ENCODE results near the gene TMEM232. TPM values are rescaled to one million over a fixed set of nuclear protein-coding genes. Genes with fewer than 3 reads are reported as not detected.

TMEM232 gene
- polyA plus RNA-seq, 6 donors from 2014 or later: 0.73 to 1.8 (median 1.2) TPM; not detected in 2

GRCh38 chr5:110440058-110440457 is 286.4 kb downstream of the TMEM232 start:
- ATAC-seq (ENCODE audit: low read depth in 2 of 2) (no peak), DNase-seq (no peak)
- Mint-ChIP-seq H3K36me3 (no peaks in the 10 kb centered on the region), H3K9me3 (peaks cover 0 to 6% (median 3%) of the 10 kb centered on the region in 7 donors), H3K27me3 (peaks cover 0 to 5% (median 3%) of the 10 kb centered on the region in 3 donors), H3K4me3 (no peak overlapping the region), H3K27ac (no peak overlapping the region), H3K4me1 (no peaks in the 10 kb centered on the region)

DNA sequence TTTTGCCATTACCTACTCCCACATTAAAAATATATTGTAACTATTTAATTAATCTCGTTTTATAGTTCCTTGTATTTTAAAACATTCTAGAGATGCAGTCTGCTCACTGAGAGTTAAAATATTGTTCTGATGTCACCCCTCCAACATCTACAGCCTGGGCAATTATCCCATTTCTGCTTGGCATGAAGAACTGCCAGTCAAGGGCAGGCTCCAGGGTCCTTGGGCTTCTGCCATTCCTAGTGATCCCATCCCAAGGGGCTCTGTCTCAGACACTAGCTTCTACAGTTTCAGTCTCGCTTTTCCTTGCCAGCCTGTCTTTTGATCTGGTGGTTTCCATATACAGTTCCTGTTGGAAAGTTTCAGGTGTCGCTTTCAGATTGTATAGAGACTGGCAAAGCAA is 287.2 kb downstream of the TMEM232 start:
- H3K4me3 Mint-ChIP-seq: no peak overlapping the region
- H3K27ac Mint-ChIP-seq: no peak overlapping the region
- no peaks in the 10 kb centered on the region for H3K36me3 Mint-ChIP-seq
- no peaks in the 10 kb centered on the region for H3K4me1 Mint-ChIP-seq
- peaks cover 0 to 3% (median 0%) of the 10 kb centered on the region in 3 donors for H3K27me3 Mint-ChIP-seq
- no peak for DNase-seq
- peaks cover 0 to 6% (median 3%) of the 10 kb centered on the region in 7 donors for H3K9me3 Mint-ChIP-seq
- ATAC-seq (ENCODE audit: low read depth in 2 of 2): no peak

GRCh38 chr5:110435207-110435606 is 291.3 kb downstream of the TMEM232 start:
- Mint-ChIP-seq H3K36me3 (no peaks in the 10 kb centered on the region), H3K27ac (no peak overlapping the region), H3K4me3 (no peak overlapping the region), H3K27me3 (peaks cover 0 to 3% (median 0%) of the 10 kb centered on the region in 3 donors), H3K9me3 (peaks cover 0 to 23% (median 4%) of the 10 kb centered on the region in 7 donors), H3K4me1 (no peaks in the 10 kb centered on the region)
- no peak for ATAC-seq (ENCODE audit: low read depth in 2 of 2)
- no peak for DNase-seq

GRCh38 chr5:110431603-110432002 is 294.9 kb downstream of the TMEM232 start:
- no peaks in the 10 kb centered on the region for H3K4me1 Mint-ChIP-seq
- ATAC-seq (ENCODE audit: low read depth in 2 of 2) (no peak), DNase-seq (no peak)
- H3K4me3 Mint-ChIP-seq: no peak overlapping the region
- peaks cover 0 to 20% (median 4%) of the 10 kb centered on the region in 7 donors for H3K9me3 Mint-ChIP-seq
- peak overlapping the region in 1 of 6 donors; percentile 58 for H3K27ac Mint-ChIP-seq
- no peaks in the 10 kb centered on the region for H3K36me3 Mint-ChIP-seq
- H3K27me3 Mint-ChIP-seq: peaks cover 0 to 6% (median 5%) of the 10 kb centered on the region in 3 donors

DNA sequence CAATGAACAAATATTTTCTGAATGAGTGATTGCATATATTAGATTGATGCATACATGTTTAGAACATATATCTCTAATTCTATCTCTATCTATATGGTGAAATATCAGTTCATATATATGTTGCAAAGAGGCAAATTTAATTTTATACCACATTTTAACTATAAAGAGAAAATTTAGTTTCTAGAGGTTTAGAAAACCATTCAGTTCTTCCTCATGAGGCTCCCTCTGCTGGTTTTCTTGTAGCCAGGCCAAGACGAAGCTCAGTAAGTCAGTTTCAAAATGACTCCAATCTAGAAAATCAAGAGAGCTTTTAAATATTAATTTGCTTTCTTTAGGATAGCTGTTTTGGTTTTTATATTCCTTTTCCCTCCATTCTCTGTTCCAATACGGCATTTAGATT is 312.1 kb downstream of the TMEM232 start:
- Mint-ChIP-seq H3K9me3 (peaks cover 0 to 4% (median 0%) of the 10 kb centered on the region in 7 donors), H3K4me1 (no peaks in the 10 kb centered on the region), H3K4me3 (no peak overlapping the region)

DNA sequence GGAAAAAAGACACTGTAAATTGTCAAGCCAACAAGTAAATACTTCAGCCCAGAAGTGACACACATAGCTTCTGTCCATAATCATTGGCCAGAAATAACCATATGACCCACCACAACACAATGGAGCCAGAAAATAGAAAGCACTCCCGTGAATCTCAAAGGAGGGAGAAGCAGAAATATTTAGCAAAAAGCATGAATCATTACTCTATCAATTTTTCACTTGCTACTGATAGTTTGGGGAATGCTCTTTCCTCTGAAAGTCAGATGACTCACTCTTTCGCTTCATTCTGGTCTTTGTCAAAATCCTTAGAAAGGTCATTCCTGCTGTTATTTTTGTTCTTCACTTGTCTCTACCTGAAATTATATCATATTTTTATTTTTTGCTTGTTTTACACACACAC is 312.6 kb downstream of the TMEM232 start:
- Mint-ChIP-seq H3K9me3 (peaks cover 0 to 2% (median 0%) of the 10 kb centered on the region in 7 donors), H3K36me3 (no peaks in the 10 kb centered on the region), H3K4me1 (no peaks in the 10 kb centered on the region), H3K27ac (no peak overlapping the region), H3K4me3 (no peak overlapping the region), H3K27me3 (no peaks in the 10 kb centered on the region)
- DNase-seq (no peak), ATAC-seq (ENCODE audit: low read depth in 2 of 2) (no peak)

More for the DNA sequence above, 312.1 kb downstream of the TMEM232 start:
- Mint-ChIP-seq H3K27me3 (no peaks in the 10 kb centered on the region), H3K27ac (no peak overlapping the region), H3K36me3 (no peaks in the 10 kb centered on the region)
- no peak for DNase-seq
- no peak for ATAC-seq (ENCODE audit: low read depth in 2 of 2)

DNA sequence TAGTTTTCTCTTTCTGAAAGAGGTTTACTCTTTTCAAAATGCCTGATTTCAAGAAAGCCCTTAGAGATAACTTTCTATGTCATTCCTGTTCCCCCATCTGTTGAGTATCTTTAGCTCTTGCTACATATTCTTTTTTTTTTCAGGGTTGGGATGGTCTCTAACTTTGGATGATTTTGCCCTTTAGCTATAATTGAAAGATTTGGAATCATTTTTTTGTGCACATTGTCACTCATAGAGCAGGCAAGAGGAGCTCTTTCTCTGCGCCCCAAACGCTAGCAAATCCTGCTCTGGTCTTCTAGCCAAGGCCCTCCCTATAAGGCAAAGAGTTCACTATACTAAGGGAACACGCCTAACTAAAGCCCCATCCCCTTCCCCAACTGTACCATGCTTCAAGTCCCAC is 316.9 kb downstream of the TMEM232 start:
- H3K27me3 Mint-ChIP-seq: no peaks in the 10 kb centered on the region
- H3K9me3 Mint-ChIP-seq: no peaks in the 10 kb centered on the region
- no peak overlapping the region for H3K27ac Mint-ChIP-seq
- DNase-seq (no peak), ATAC-seq (ENCODE audit: low read depth in 2 of 2) (no peak)
- H3K4me1 Mint-ChIP-seq: no peaks in the 10 kb centered on the region
- no peak overlapping the region for H3K4me3 Mint-ChIP-seq
- no peaks in the 10 kb centered on the region for H3K36me3 Mint-ChIP-seq

DNA sequence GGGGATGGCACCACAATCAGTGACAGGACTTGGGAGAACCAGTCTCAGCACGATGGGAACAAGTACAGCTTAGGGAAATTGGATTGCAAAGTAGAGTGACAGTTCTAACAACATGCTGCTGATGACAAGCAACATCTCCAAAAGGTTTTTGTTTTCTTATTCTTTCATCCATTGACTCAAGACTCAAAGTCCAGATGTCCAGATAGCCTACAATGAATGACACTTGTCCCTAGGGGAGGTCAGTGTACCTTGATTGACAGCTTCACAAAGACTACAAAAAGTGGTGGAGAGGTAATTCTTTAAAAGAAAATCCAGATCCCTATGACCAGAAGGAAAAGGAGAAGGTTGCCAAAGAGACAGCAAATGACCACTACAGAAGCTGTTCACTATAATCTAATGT is 323.9 kb downstream of the TMEM232 start:
- H3K4me1 Mint-ChIP-seq: no peaks in the 10 kb centered on the region
- no peak overlapping the region for H3K4me3 Mint-ChIP-seq
- H3K27me3 Mint-ChIP-seq: no peaks in the 10 kb centered on the region
- H3K36me3 Mint-ChIP-seq: no peaks in the 10 kb centered on the region
- no peaks in the 10 kb centered on the region for H3K9me3 Mint-ChIP-seq
- ATAC-seq (ENCODE audit: low read depth in 2 of 2) (no peak), DNase-seq (no peak)
- H3K27ac Mint-ChIP-seq: no peak overlapping the region

GRCh38 chr5:110401881-110402280 is 324.6 kb downstream of the TMEM232 start:
- DNase-seq (no peak), ATAC-seq (ENCODE audit: low read depth in 2 of 2) (no peak)
- Mint-ChIP-seq H3K27ac (no peak overlapping the region), H3K36me3 (no peaks in the 10 kb centered on the region), H3K9me3 (no peaks in the 10 kb centered on the region), H3K27me3 (no peaks in the 10 kb centered on the region), H3K4me1 (no peaks in the 10 kb centered on the region), H3K4me3 (no peak overlapping the region)

- Mint-ChIP-seq H3K36me3 (no peaks in the 10 kb centered on the region), H3K9me3 (no peaks in the 10 kb centered on the region), H3K27me3 (no peaks in the 10 kb centered on the region), H3K4me1 (no peaks in the 10 kb centered on the region), H3K4me3 (peak overlapping the region in 1 of 8 donors; percentile 41), H3K27ac (no peak overlapping the region)
- ATAC-seq (ENCODE audit: low read depth in 2 of 2): no peak
- DNase-seq: no peak
Observed at GRCh38 chr5:110398951-110399350, 327.5 kb downstream of the TMEM232 start.

DNA sequence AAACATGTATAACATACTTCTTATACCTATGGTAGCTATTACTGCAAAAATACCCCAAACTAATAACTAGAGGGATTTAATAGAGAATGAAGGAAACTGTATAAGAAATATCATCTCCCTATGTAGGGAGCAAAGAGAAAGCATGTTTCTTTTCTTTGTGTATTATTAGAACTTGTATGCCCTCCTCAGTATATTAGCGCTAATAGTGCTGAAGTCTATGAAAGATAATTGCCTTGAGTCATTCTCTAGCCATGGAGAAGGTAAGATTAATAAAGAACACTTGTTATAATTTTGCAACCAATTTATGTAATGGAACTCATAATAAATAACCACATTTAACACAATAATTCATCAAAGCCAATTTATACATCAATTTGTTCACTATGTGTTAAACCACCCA is 329.2 kb downstream of the TMEM232 start:
- Mint-ChIP-seq H3K4me1 (no peaks in the 10 kb centered on the region), H3K27me3 (no peaks in the 10 kb centered on the region), H3K36me3 (no peaks in the 10 kb centered on the region), H3K9me3 (no peaks in the 10 kb centered on the region), H3K27ac (no peak overlapping the region), H3K4me3 (no peak overlapping the region)
- no peak for DNase-seq
- no peak for ATAC-seq (ENCODE audit: low read depth in 2 of 2)

GRCh38 chr5:110386782-110387181 is 339.7 kb downstream of the TMEM232 start:
- no peaks in the 10 kb centered on the region for H3K4me1 Mint-ChIP-seq
- no peaks in the 10 kb centered on the region for H3K36me3 Mint-ChIP-seq
- no peak for DNase-seq
- no peak overlapping the region for H3K27ac Mint-ChIP-seq
- H3K27me3 Mint-ChIP-seq: peaks cover 0 to 3% (median 0%) of the 10 kb centered on the region in 3 donors
- peaks cover 0 to 3% (median 0%) of the 10 kb centered on the region in 7 donors for H3K9me3 Mint-ChIP-seq
- H3K4me3 Mint-ChIP-seq: no peak overlapping the region
- ATAC-seq (ENCODE audit: low read depth in 2 of 2): no peak

DNA sequence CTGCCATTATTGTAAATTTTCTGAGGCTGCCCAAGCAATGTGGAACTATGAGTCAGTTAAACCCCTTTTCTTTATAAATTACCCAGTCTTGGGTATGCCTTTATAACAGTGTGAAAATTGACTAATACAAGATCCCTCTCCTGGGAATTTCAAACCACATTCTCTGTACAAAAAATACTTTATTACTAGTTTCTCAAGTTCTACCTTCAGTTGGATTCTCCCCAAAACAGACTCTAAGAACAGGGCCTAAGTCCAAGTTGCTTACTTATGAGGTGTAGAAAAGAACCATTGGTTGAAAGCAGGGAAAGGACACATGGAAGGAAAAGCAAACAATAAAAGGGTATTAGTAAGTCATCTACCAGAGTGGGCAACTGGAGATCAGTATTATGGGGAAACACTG is 343.2 kb downstream of the TMEM232 start:
- Mint-ChIP-seq H3K27me3 (no peaks in the 10 kb centered on the region), H3K36me3 (no peaks in the 10 kb centered on the region), H3K9me3 (peaks cover 0 to 3% (median 0%) of the 10 kb centered on the region in 7 donors), H3K4me3 (no peak overlapping the region), H3K27ac (no peak overlapping the region), H3K4me1 (no peaks in the 10 kb centered on the region)
- DNase-seq (no peak), ATAC-seq (ENCODE audit: low read depth in 2 of 2) (no peak)

- Mint-ChIP-seq H3K4me3 (no peak overlapping the region), H3K27me3 (no peaks in the 10 kb centered on the region), H3K36me3 (no peaks in the 10 kb centered on the region), H3K4me1 (no peaks in the 10 kb centered on the region), H3K27ac (no peak overlapping the region), H3K9me3 (no peaks in the 10 kb centered on the region)
- no peak for DNase-seq
- ATAC-seq (ENCODE audit: low read depth in 2 of 2): no peak
Observed at GRCh38 chr5:110377943-110378342, 348.5 kb downstream of the TMEM232 start.

DNA sequence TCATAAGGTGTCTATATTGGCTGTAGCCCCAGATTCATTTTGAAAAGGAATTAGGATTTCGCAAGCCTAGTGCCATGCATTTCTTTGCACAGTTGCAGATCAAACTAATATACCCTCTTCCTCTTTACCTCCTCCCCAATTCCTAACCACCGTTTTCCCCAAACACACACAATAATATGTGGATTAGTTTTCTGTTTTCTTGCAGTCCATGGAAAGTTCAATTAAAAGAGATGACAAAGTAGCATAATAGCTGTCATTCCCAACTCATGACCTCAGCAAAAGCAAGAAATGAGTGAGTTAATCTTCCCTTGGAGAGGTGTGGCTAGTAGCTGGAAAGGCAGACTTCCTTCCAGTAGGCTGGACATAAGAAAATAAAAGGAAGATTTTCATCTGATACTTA is 349.1 kb downstream of the TMEM232 start:
- DNase-seq: no peak
- H3K4me3 Mint-ChIP-seq: no peak overlapping the region
- H3K4me1 Mint-ChIP-seq: peaks cover 0 to under 1% (median under 1%) of the 10 kb centered on the region in 3 donors
- no peak for ATAC-seq (ENCODE audit: low read depth in 2 of 2)
- no peaks in the 10 kb centered on the region for H3K36me3 Mint-ChIP-seq
- H3K27ac Mint-ChIP-seq: no peak overlapping the region
- H3K27me3 Mint-ChIP-seq: no peaks in the 10 kb centered on the region
- no peaks in the 10 kb centered on the region for H3K9me3 Mint-ChIP-seq

Data from naive B cell (primary cell).